HG03280 (cell line): ENCODE data around the gene ATP6V0D1.
"Not testable (repeated sequence)": the region's sequence is repeated elsewhere in the genome, so short reads cannot be mapped to it uniquely, and the experiment has no call there.

Experiments used
- ATAC-seq: cut with Tn5 transposase; IDR thresholded peaks from one replicate; pipeline ENCODE4 v1.9.1; 2021; ENCODE audit warnings: mild to moderate bottlenecking, moderate library complexity; ENCODE audit not compliant: unreplicated experiment

The ATP6V0D1 gene

GRCh38 chr16:67504031-67505021 lies 23.4 kb upstream of the ATP6V0D1 start:
- ATAC-seq = no peak

- ATAC-seq = no peak
These were observed 18.1 kb upstream of the ATP6V0D1 start for GRCh38 chr16:67499106-67499505.

GRCh38 chr16:67490335-67491096 lies 9.6 kb upstream of the ATP6V0D1 start:
- no peak for ATAC-seq

GRCh38 chr16:67489401-67490083 lies 8.6 kb upstream of the ATP6V0D1 start:
- no peak for ATAC-seq

- ATAC-seq = not testable (repeated sequence)
These were observed 6.6 kb upstream of the ATP6V0D1 start for GRCh38 chr16:67487561-67487960.

- no peak for ATAC-seq
These were observed 5.8 kb upstream of the ATP6V0D1 start for GRCh38 chr16:67486805-67487204.

DNA sequence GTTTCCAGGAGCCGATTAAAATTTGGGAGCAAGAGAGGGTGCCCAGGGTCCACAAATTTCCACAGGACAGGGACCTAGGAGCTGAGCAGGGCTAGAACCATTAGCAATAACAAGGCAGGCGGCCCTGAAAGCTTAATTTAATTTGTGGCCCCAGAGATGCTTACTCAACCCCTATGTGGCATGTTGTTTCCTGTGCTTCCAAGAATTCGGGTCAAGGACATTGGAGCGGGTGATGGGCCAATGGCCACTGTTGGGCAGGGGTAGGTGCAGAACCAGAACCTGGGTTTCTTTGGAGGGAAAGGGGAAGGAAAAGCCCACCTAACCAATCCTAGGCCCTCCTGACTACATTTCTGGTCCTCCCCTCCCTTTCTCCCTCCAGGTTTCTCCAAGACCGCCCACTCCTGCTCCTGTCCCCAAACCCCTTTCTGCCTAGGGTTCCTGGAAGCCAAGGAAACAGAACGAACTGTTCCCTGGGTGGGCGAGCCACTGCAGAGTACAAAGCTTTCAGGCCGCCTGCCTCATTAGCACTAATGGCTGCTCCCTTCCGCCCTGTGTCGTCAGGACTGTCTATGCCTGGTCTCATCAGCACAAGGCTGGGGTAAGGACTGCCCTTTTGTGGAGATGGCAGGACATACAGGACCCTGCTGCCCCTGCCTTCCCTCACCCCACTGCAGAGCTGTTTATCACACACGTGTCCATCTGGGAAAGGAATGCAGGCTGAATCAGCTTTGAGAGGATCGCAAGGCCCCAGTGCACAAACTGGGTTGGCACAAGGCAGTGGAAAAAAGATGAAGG lies 3.0 kb upstream of the ATP6V0D1 start:
- no peak for ATAC-seq

DNA sequence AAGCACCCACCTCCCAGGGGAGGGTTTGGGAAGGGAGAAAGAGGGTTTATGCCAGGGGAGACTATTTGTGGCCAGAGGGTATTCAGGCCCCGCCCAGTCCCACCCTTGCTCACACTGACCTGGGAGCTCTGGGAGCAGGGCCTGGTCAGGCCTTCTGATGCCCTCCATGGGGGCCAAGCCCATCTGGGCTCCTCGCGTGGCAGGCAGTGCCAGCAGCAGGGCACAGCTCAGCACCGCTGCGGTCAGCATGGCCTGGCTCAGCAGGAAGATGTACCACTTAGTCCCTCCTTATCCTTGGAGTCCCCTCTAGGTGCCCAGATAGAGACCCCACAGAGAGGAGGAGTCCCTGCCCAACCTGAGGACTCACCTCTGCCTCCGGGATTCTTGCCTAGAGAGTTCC lies 2.2 kb upstream of the ATP6V0D1 start, which contains the start of gene AGRP:
TSS of gene AGRP (minus strand) at position 398 of the 400 bp plus-strand sequence. CDS start at position 249, 149 bp downstream.
- no peak for ATAC-seq

GRCh38 chr16:67482233-67482924 lies 1.4 kb upstream of the ATP6V0D1 start:
- ATAC-seq = no peak

DNA sequence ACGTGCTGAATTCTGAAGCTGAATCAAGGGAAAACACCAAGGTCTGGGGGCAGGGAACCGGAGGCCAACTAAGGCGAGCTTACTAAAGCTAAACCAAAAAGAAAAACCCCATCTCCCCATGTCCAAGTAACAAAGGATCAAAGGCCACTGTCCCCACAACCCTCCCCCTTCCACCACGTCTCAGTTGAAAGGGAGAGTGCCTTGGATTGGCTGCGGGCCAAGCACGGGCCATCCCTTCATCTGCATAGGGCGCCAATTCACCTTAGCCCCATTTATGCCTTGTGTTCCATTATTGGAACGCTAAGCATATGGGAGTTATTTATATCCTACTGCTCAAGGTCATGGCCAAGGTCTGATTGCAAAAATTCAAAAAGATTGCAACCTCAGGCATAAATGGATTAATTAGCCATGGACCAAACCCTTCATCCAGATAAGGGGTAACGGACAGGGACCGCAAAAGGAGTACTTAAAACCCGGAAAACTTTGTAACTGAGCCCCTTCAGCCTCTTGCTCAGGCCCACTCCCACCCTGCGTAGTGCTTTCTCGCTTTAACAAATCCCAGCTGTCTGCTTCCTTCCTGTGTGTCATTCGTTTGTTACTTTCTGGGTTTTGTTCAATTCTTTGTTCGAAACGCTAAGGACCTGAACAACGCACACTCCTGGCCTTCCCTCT lies 740 bp upstream of the ATP6V0D1 start:
- ATAC-seq = peak; percentile 0

DNA sequence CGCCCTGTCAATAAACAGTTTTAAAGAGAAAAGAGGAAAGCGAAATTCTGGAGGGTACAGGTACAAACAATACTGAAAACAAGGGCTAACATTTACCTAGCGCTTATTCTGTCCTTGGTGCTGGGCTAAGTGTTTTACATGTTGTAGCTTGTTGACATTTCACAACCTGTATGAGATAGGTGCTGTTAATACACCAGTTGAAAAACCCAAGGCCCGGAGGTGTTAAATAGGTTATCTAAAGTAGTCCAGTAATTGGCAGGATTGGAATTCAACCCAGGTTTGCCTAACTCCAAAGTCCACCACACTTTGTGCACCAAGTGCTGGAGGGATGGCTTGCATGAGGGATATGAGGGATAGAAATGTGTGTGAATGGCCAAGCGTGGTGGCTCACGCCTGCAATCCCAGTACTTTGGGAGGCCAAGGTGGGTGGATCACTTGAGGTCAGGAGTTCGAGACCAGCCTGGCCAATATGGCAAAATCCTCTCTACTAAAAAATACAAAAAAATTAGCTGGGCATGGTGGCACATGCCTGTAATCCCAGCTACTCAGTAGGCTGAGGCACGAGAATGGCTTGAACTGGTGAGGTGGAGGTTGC lies 2.9 kb downstream of the ATP6V0D1 start:
- ATAC-seq = no peak

- ATAC-seq = no peak
These were observed 6.2 kb downstream of the ATP6V0D1 start for GRCh38 chr16:67474551-67475455.

DNA sequence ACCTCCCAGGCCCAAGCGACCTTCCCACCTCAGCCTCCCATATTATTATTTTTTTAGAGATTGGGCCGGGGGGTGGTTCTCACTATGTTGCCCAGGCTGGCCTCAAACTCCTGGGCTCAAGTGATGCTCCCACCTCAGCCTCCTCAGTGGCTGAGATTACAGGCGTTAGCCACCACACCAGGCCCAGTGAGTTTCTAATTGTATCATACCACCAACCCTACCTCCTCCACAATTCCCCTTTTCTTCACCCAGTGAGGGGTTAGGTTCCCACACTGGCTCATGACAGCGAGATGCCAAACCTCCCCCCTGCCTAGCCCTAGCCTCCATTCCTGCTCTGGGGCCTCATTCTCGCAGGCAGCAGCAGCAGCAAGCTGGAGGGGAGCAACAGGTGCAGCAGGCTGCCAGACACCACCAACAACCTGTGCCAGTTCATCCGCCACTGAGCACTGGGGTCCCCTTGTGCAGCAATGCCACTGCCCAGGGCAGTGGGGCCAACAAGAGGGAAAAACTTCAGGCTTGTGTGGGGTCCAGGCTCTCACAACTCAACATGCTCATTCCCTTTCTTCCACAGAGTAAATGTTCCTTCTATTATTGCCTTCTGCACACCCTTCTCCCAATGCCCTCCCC lies 9.1 kb downstream of the ATP6V0D1 start:
- ATAC-seq = no peak

GRCh38 chr16:67470359-67470758 lies 10.6 kb downstream of the ATP6V0D1 start:
- no peak for ATAC-seq

DNA sequence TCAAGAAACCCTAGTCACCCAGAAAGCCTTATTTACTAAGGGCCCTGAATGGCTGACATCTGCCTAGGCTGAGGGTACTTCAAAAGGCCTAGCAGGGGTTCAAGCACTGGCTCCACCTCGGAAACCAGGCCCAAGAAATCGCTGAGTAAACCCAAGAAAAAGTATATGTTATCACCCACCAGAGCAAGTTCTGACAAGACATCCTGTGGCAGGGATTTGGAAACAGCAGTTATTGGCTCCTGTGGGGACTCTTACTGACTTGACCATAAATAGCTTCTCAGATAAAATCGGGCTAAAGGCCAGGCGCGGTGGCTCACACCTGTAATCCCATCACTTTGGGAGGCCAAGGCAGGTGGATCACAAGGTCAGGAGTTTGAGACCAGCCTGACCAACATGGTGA lies 12.2 kb downstream of the ATP6V0D1 start:
- ATAC-seq = no peak

- ATAC-seq = no peak
These were observed 14.4 kb downstream of the ATP6V0D1 start for GRCh38 chr16:67466581-67466980.

DNA sequence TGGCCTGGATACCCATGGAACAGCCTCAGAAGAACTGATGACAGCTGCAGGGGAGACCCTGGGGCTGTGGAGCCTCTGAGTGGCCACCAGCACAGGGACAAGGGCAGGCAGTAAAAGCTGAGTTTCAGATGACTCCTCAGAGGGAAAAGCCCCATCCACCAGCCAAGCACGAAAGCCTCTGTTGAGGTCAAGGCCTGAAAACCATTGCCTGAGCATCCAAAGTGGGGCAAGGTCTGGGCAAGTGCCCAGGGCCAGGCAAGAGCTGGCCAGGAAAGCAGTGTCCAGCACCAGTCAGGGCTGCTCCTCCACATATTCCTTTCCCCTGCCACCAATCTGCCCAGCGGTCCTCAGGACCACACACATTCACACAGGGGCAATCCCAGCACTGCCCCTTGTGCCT lies 16.4 kb downstream of the ATP6V0D1 start:
- no peak for ATAC-seq
